K562 (cell line): ENCODE results near the gene PRXL2A. TPM values are rescaled to one million over a fixed set of nuclear protein-coding genes. Genes with fewer than 3 reads are reported as not detected.

Source experiments
- ATAC-seq: fragments of 200-7000 bp; cut with Tn5 transposase; 3 replicates; pipeline ENCODE4 v1.9.1; 2020; ENCODE audit warnings: moderate library complexity
- BruUV-seq: library from RNA; stranded (reverse); fragments of 400-500 nt; replicated peaks from 2 replicates; lab custom pipeline; 2021; lab: Mats Ljungman, UMichigan
- CTCF ChIA-PET: fragments of 300-600 bp; formaldehyde crosslinking; extraction: SDS; loops from one replicate; lab custom pipeline; 2021; ENCODE audit warnings: low intra/inter-chr PET ratio; lab: Yijun Ruan, JAX
- POLR2A ChIA-PET: fragments of 300-600, 350-650 bp; sonication (Branson Sonifier 250); formaldehyde crosslinking; extraction: SDS; loops from one replicate; lab custom pipeline; 2021; ENCODE audit warnings: antibody characterized with exemption, inconsistent platforms; lab: Yijun Ruan, JAX
- DNase-seq, 4 experiments: peaks; one replicate each; pipeline versions ENCODE4 v3.0.0 to v3.0.0-alpha.2; 2011 to 2018; ENCODE audit warnings: low spot score in 3 of 4, mixed read lengths in 3 of 4; ENCODE audit errors: extremely low read depth in 1 of 4
- FAIRE-seq: peaks from 2 replicates; lab custom pipeline; 2011; peaks lifted over from hg19 to GRCh38; lab: Jason Lieb, UNC
- H2AFZ ChIP-seq: 2 replicates; pipeline ENCODE4 v1.6.0; 2011; ENCODE audit warnings: low read depth, low read length, control low read depth, inconsistent platforms
- H3K27ac ChIP-seq: fragments of 200-600 bp; 3 replicates; pipeline ENCODE4 v1.8.0; 2011; ENCODE audit warnings: low read depth, mild to moderate bottlenecking, control low read depth, inconsistent platforms, low read length, moderate library complexity, mixed read lengths; ENCODE audit errors: extremely low read depth
- H3K27me3 ChIP-seq, 2 experiments: fragments of 300-600 bp in 1 of 2; 2 replicates in 1 of 2; 3 replicates in 1 of 2; pipeline versions ENCODE4 v1.6.0 to v1.8.0; 2011; ENCODE audit warnings: inconsistent platforms in 2 of 2, low read length in 2 of 2, mild to moderate bottlenecking in 1 of 2, mixed read lengths in 1 of 2, moderate library complexity in 1 of 2; ENCODE audit not compliant: control insufficient read depth in 2 of 2, insufficient read depth in 2 of 2
- H3K36me3 ChIP-seq: fragments of 300-600 bp; 3 replicates; pipeline ENCODE4 v1.8.0; 2011; ENCODE audit warnings: mild to moderate bottlenecking, low read length, inconsistent platforms; ENCODE audit not compliant: control insufficient read depth, insufficient read depth
- H3K4me1 ChIP-seq, 2 experiments: fragments of 200-600 bp in 1 of 2; replicated peaks in 1 of 2; 2 replicates in 1 of 2; 3 replicates in 1 of 2; pipeline versions ENCODE4 v1.5.1 to v1.8.0; 2011; ENCODE audit warnings: inconsistent platforms in 2 of 2, low read length in 2 of 2, mild to moderate bottlenecking in 1 of 2, mixed read lengths in 1 of 2, moderate library complexity in 1 of 2; ENCODE audit not compliant: control insufficient read depth in 2 of 2, insufficient read depth in 2 of 2
- H3K4me2 ChIP-seq: 2 replicates; pipeline ENCODE4 v1.6.1; 2011; ENCODE audit warnings: low read length, control low read depth, inconsistent platforms, mixed read lengths; ENCODE audit not compliant: insufficient read depth
- H3K4me3 ChIP-seq: fragments of 200-600 bp; sonication (generic), shearing (Covaris generic); 2 replicates; pipeline ENCODE4 v1.5.1; 2016; ENCODE audit warnings: control low read depth, inconsistent platforms
- H3K79me2 ChIP-seq: fragments of 200-600 bp; 3 replicates; pipeline ENCODE4 v1.8.0; 2011; ENCODE audit warnings: low read length, inconsistent platforms; ENCODE audit not compliant: control insufficient read depth, insufficient read depth
- H3K9ac ChIP-seq, 2 experiments: 2 replicates each; pipeline versions ENCODE4 v1.6.0 to v1.6.1; 2011; ENCODE audit warnings: low read depth in 2 of 2, low read length in 2 of 2, control low read depth in 1 of 2, inconsistent platforms in 1 of 2, mild to moderate bottlenecking in 1 of 2, mixed read lengths in 1 of 2; ENCODE audit not compliant: insufficient read depth in 1 of 2
- H3K9me1 ChIP-seq: one replicate; pipeline ENCODE4 v1.6.0; 2011; ENCODE audit warnings: inconsistent platforms, mild to moderate bottlenecking, low read length, moderate library complexity; ENCODE audit not compliant: control insufficient read depth, insufficient read depth
- H3K9me3 ChIP-seq: replicated peaks from 2 replicates; pipeline ENCODE4 v1.5.1; 2011; ENCODE audit warnings: low read depth, low read length, inconsistent platforms; ENCODE audit not compliant: control insufficient read depth, insufficient read depth
- H4K20me1 ChIP-seq: replicated peaks from 2 replicates; pipeline ENCODE4 v1.6.1; 2011; ENCODE audit warnings: low read length, inconsistent platforms, mixed read lengths; ENCODE audit not compliant: control insufficient read depth, insufficient read depth
- ARID1B ChIP-seq: fragments of 450-650 bp; IDR thresholded peaks from 2 replicates; pipeline ENCODE4 v1.6.1; 2016; ENCODE audit warnings: antibody characterized with exemption, mild to moderate bottlenecking, inconsistent platforms
- DPF2 ChIP-seq: fragments of 450-650 bp; IDR thresholded peaks from 2 replicates; pipeline ENCODE4 v1.6.1; 2016
- MEF2D ChIP-seq: conservative IDR thresholded peaks from 2 replicates; pipeline ENCODE4 v1.6.1; 2016; ENCODE audit warnings: low read depth, missing genetic modification characterization, missing compliant biosample characterization
- NFIC ChIP-seq: fragments of 450-650 bp; IDR thresholded peaks from 2 replicates; pipeline ENCODE4 v1.6.1; 2017; ENCODE audit warnings: mild to moderate bottlenecking, inconsistent platforms
- POLR2AphosphoS5 ChIP-seq: IDR thresholded peaks from 2 replicates; pipeline ENCODE4 v1.6.1; 2011; ENCODE audit warnings: mild to moderate bottlenecking, low read depth, low read length, moderate library complexity; ENCODE audit not compliant: control insufficient read depth, insufficient read depth
- TCF3 ChIP-seq: sonication (generic); formaldehyde crosslinking; IDR thresholded peaks from 2 replicates; pipeline ENCODE4 v1.4.0; 2020; ENCODE audit warnings: mild to moderate bottlenecking, missing genetic modification reagents
- TEAD4 ChIP-seq, 2 experiments: sonication (generic) in 1 of 2; formaldehyde crosslinking in 1 of 2; IDR thresholded peaks; 2 replicates each; pipeline versions ENCODE4 v1.6.1 to v1.8.0; 2012 to 2022; ENCODE audit warnings: borderline replicate concordance in 1 of 2, inconsistent platforms in 1 of 2, low read length in 1 of 2, mild to moderate bottlenecking in 1 of 2, missing genetic modification reagents in 1 of 2
- ZBTB7A ChIP-seq: IDR thresholded peaks from 2 replicates; pipeline ENCODE4 v1.6.1; 2011; ENCODE audit warnings: low read depth, mild to moderate bottlenecking, low read length, moderate library complexity, borderline replicate concordance; ENCODE audit not compliant: control insufficient read depth
- ZNF584 ChIP-seq: fragments of 200-800 bp; sonication (Bioruptor generic); IDR thresholded peaks from 2 replicates; pipeline ENCODE4 v1.6.1; 2016; ENCODE audit warnings: low read depth, mild to moderate bottlenecking, missing genetic modification characterization, missing compliant biosample characterization
- WGBS: fragments of 100-300 bp; shearing (Covaris generic); methylation state at CpG from one replicate; pipeline ENCODE4 v1.1.6; 2016; ENCODE audit warnings: low coverage, mixed read lengths; ENCODE audit not compliant: insufficient coverage; ENCODE audit errors: missing lambda C conversion rate; 5-methylcytosine and 5-hydroxymethylcytosine counted together
- in situ Hi-C: fragments of 300-500 bp; cut with MboI; formaldehyde crosslinking; loops from 4 replicates; pipeline ENCODE4 v1.15.0; 2018; ENCODE audit warnings: inconsistent platforms, mixed read lengths
- intact Hi-C: fragments of 100-400 bp; cut with micrococcal nuclease; formaldehyde crosslinking; loops from 2 replicates; pipeline ENCODE4 v1.14.2; 2022
- polyA plus RNA-seq, 8 experiments: library from polyadenylated mRNA; depleted of rRNA in 4 of 8; stranded (reverse) in 5 of 8; unstranded in 3 of 8; fragments of >200 nt; fragmentation: Nextera tagmentation in 2 of 8; fragmentation: Illumina TruSeq in 1 of 8; extraction: Ambion mirVana in 2 of 8; extraction: Trizol in 1 of 8; gene quantifications; 2 replicates each; pipeline versions ENCODE4 v1.2.1 to v1.2.3, GENCODE V29; 2011 to 2014; ENCODE audit warnings: inconsistent platforms in 1 of 8, missing spikeins in 1 of 8
- total RNA-seq, 7 experiments: library from RNA; depleted of rRNA in 6 of 7; stranded (reverse); fragments of >200 nt in 6 of 7; fragmentation: Illumina TruSeq in 2 of 7; extraction: Trizol in 2 of 7; gene quantifications; 2 replicates each; pipeline versions ENCODE4 v1.2.1 to v1.2.3, GENCODE V29; 2011 to 2021; ENCODE audit warnings: low replicate concordance in 1 of 7
- TF ChIP-seq, protein P1 (sequence below), 2 experiments: fragments of 450-650 bp; IDR thresholded peaks; 2 replicates each; pipeline ENCODE4 v1.6.1; 2016
- TF ChIP-seq, protein P2 (sequence below): sonication (generic); formaldehyde crosslinking; IDR thresholded peaks from 2 replicates; pipeline ENCODE4 v1.5.0; 2020; ENCODE audit warnings: missing genetic modification reagents

Gene PRXL2A
- total and polyA plus RNA-seq, 9 of the 15 experiments (the other 6 are each of a cell fraction or from before 2014, with no cell fraction given): 0.14 to 1.2 (median 0.75) TPM

DNA sequence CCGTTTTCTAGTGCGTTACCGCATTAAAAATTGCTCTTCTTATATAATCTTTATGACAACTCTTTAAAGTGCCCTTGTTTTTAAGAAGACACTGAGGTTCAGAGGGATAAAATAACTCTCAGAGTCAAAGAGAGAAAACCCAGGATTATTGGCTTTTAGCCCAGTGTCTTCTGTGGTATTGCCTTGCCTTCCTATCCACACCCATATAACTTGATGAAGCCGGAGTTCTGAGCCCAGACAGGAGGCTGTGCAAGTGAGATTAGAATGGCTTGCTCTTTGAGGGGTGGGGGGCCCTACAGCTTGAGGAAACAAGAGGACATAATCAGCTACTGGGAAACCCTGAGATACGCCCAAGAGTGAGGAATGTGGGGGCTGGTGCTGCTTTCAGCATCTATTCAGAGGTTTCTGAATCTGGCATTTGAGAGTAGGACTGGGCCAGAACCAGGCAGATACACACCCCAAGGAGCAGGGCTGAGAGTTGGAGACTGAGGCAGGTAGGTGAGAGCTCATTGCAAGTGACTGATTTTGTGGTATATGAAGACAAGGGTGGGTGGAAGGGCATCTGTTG is 2.3 kb downstream of the PRXL2A start (continued):
- TF ChIP-seq ZBTB7A: peak; percentile 38; the same call in 1 of the 2 replicates
- peak; percentile 73 for TF ChIP-seq ARID1B
- peak; percentile 55; the same call in 1 of the 2 replicates for TF ChIP-seq TEAD4 (IDR thresholded peaks at IDR 0.05; ENCODE audit: low read length)
- TF ChIP-seq TEAD4 (CRISPR knock-in tag; IDR thresholded peaks at IDR 0.05; ENCODE audit: borderline replicate concordance): no peak
- 0 out of 2 replicates have a peak, but pooled peaks have one; percentile 44 for TF ChIP-seq DPF2
- TF ChIP-seq ZNF584 (CRISPR knock-in tag): no peak
- no peak for TF ChIP-seq MEF2D
- peak; percentile 52; the same call in 1 of the 2 replicates for TF ChIP-seq TCF3 (CRISPR knock-in tag)
- TF ChIP-seq POLR2AphosphoS5: peak; percentile 52; the same call in 1 of the 2 replicates

DNA sequence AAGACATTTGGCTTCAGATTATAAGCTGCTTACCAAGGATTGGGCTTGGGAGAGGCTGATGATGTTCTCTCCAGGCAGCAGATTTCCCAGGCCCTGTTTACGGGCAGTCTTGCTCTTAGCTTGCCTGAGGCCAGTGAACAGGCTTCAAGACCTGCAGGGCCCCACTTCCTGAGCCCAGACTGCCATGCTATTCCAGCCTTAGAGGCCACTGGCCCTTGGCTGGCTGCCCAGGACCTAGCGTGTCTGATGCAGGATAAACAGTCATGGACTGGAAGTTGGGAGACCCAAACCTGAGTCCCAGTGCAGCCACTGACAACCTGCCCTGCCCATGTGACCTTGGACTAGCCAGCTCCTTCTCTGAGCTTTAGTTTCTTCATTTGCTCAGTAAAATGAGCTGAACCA is 2.9 kb downstream of the PRXL2A start:
- no peak overlapping the region for H3K4me2 ChIP-seq
- no peaks in the 10 kb centered on the region for H3K9me3 ChIP-seq
- H3K36me3 ChIP-seq: no peaks in the 10 kb centered on the region
- H3K27ac ChIP-seq: no peak overlapping the region
- FAIRE-seq (no peak), DNase-seq (peak in 1 of 4 experiments; percentile 45), ATAC-seq (0 out of 3 replicates have a peak, but pooled peaks have one; percentile 6)
- TF ChIP-seq, protein P1, sequence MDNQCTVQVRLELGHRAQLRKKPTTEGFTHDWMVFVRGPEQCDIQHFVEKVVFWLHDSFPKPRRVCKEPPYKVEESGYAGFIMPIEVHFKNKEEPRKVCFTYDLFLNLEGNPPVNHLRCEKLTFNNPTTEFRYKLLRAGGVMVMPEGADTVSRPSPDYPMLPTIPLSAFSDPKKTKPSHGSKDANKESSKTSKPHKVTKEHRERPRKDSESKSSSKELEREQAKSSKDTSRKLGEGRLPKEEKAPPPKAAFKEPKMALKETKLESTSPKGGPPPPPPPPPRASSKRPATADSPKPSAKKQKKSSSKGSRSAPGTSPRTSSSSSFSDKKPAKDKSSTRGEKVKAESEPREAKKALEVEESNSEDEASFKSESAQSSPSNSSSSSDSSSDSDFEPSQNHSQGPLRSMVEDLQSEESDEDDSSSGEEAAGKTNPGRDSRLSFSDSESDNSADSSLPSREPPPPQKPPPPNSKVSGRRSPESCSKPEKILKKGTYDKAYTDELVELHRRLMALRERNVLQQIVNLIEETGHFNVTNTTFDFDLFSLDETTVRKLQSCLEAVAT (IDR thresholded peaks at IDR 0.05): no peak
- TF ChIP-seq, protein P2, sequence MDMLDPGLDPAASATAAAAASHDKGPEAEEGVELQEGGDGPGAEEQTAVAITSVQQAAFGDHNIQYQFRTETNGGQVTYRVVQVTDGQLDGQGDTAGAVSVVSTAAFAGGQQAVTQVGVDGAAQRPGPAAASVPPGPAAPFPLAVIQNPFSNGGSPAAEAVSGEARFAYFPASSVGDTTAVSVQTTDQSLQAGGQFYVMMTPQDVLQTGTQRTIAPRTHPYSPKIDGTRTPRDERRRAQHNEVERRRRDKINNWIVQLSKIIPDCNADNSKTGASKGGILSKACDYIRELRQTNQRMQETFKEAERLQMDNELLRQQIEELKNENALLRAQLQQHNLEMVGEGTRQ (CRISPR knock-in tag): peak; percentile 36; the same call in 1 of the 2 replicates
- TF ChIP-seq NFIC: peak; percentile 57
- no peak overlapping the region for H2AFZ ChIP-seq
- BruUV-seq: no TSS peak
- intact Hi-C loops: no loop called here
- H3K9ac ChIP-seq: no peak overlapping the region
- in situ Hi-C loops: no loop called here
- peaks cover 8 to 28% of the 10 kb centered on the region in 2 experiments; a peak in 4 of 5 replicates for H3K27me3 ChIP-seq
- no peak overlapping the region for H3K4me3 ChIP-seq
- ChIA-PET CTCF (no interaction called here), POLR2A (interaction anchor here (0.6 to 2.1 kb wide), 6 partner anchors 9 to 362 kb away, joined by 3 to 5 read pairs (median 3); no protein-coding TSS in a partner anchor)
- H3K4me1 ChIP-seq: peaks cover 21 to 26% of the 10 kb centered on the region in 2 experiments
- H3K79me2 ChIP-seq: no peaks in the 10 kb centered on the region
- H3K9me1 ChIP-seq: no peaks in the 10 kb centered on the region
- 7% methylated on average over 2 of the region's 2 CpGs for WGBS
- no peaks in the 10 kb centered on the region for H4K20me1 ChIP-seq
